CD4-positive, alpha-beta T cell (primary cell): Measurements from ENCODE around the gene TMPRSS11E. TPM values are rescaled to one million over a fixed set of nuclear protein-coding genes. Genes with fewer than 3 reads are reported as not detected.

Source experiments
- ATAC-seq: fragments of 200-7000 bp; cut with Tn5 transposase; one replicate; pipeline ENCODE4 v1.10.0; 2022; ENCODE audit warnings: mild to moderate bottlenecking; ENCODE audit not compliant: poor library complexity
- CTCF ChIA-PET: fragments of 350-600 bp; sonication (Branson Sonifier 250); formaldehyde crosslinking; loops from one replicate; lab custom pipeline; 2021; ENCODE audit warnings: antibody characterized with exemption, inconsistent platforms; lab: Charles Lee
- POLR2A ChIA-PET: fragments of 350-600 bp; sonication (Branson Sonifier 250); formaldehyde crosslinking; loops from one replicate; lab custom pipeline; 2021; ENCODE audit warnings: antibody characterized with exemption, inconsistent platforms; lab: Charles Lee
- DNase-seq, 14 experiments: peaks; one replicate each; pipeline ENCODE4 v3.0.0-alpha.2; 2013 to 2020; ENCODE audit warnings: mixed read lengths in 2 of 14
- H3K27ac ChIP-seq, 2 donors: one replicate each; pipeline versions ENCODE4 v1.5.1 to v1.7.0; 2013; ENCODE audit warnings: low read length in 2 of 2, low read depth in 1 of 2, mild to moderate bottlenecking in 1 of 2
- H3K27me3 ChIP-seq, 2 experiments: 1 replicate in 1 of 2; 2 replicates in 1 of 2; pipeline versions ENCODE4 v1.6.1 to v1.7.0; 2013; ENCODE audit warnings: low read length in 2 of 2, control low read depth in 1 of 2, mild to moderate bottlenecking in 1 of 2, moderate library complexity in 1 of 2; ENCODE audit not compliant: insufficient read depth in 2 of 2, control insufficient read depth in 1 of 2
- H3K36me3 ChIP-seq: one replicate; pipeline ENCODE4 v1.6.1; 2013; ENCODE audit warnings: low read length, control low read depth; ENCODE audit not compliant: insufficient read depth
- H3K4me1 ChIP-seq: one replicate; pipeline ENCODE4 v1.6.1; 2013; ENCODE audit warnings: low read length, control low read depth; ENCODE audit not compliant: insufficient read depth
- H3K4me3 ChIP-seq: one replicate; pipeline ENCODE4 v1.5.1; 2013; ENCODE audit warnings: mild to moderate bottlenecking, low read length, moderate library complexity
- H3K9me3 ChIP-seq, 2 experiments: 1 replicate in 1 of 2; 2 replicates in 1 of 2; pipeline versions ENCODE4 v1.6.1 to v1.7.0; 2013; ENCODE audit warnings: low read length in 2 of 2, mild to moderate bottlenecking in 2 of 2, control low read depth in 1 of 2, moderate library complexity in 1 of 2; ENCODE audit not compliant: control insufficient read depth in 1 of 2, insufficient read depth in 1 of 2
- H3K27ac Mint-ChIP-seq: one replicate; pipeline ENCODE4 v1.8.0; 2020; ENCODE audit warnings: mixed read lengths
- H3K27me3 Mint-ChIP-seq: one replicate; pipeline ENCODE4 v1.8.0; 2021; ENCODE audit warnings: mixed read lengths
- H3K36me3 Mint-ChIP-seq: one replicate; pipeline ENCODE4 v1.8.0; 2021; ENCODE audit warnings: low read depth, mixed read lengths
- H3K4me1 Mint-ChIP-seq: one replicate; pipeline ENCODE4 v1.8.0; 2021; ENCODE audit warnings: low read depth, mixed read lengths
- H3K4me3 Mint-ChIP-seq: one replicate; pipeline ENCODE4 v1.8.0; 2020; ENCODE audit warnings: mild to moderate bottlenecking, mixed read lengths
- H3K9me3 Mint-ChIP-seq: one replicate; pipeline ENCODE4 v1.8.0; 2020; ENCODE audit warnings: mixed read lengths
- intact Hi-C, 2 experiments: fragments of 100-400 bp; cut with DNase I in 1 of 2; cut with micrococcal nuclease in 1 of 2; formaldehyde crosslinking; loops; one replicate each; pipeline versions ENCODE4 v1.15.1 to v1.9.0; 2023 to 2025; cut with DNase I, micrococcal nuclease
- total RNA-seq, 174 experiments: library from RNA in 2 of 174; stranded (reverse) in 2 of 174; gene quantifications; one replicate each; pipeline ENCODE4 v1.2.3 and lab custom pipeline; 2021 to 2026
- TF ChIP-seq, protein P1 (sequence below): fragments of 200-600 bp; IDR thresholded peaks from one replicate; pipeline ENCODE4 v1.8.0; 2022; ENCODE audit warnings: antibody characterized with exemption, mild to moderate bottlenecking

The TMPRSS11E gene
- total RNA-seq, 2 experiments from 2014 or later: not detected

DNA sequence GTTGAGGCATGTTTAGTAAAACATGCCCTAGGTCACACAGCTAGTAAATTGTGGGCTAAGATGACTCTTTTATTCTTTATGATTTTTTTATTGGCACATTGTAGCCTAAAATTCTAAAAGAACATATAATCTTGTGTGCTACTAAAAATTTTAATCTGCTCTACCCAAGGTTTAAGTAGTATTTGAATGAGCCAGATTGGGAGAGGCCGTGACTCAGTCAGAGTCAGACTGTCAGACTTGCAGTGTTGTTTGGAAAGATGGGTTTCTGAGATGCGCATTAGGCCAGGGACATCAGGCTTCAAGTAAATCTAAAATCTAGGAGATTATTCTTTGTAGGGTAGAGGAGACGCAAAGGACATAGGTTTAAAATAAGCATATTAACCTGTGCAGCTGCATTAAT is 30.7 kb upstream of the TMPRSS11E start:
- CTCF ChIA-PET: no interaction called here

DNA sequence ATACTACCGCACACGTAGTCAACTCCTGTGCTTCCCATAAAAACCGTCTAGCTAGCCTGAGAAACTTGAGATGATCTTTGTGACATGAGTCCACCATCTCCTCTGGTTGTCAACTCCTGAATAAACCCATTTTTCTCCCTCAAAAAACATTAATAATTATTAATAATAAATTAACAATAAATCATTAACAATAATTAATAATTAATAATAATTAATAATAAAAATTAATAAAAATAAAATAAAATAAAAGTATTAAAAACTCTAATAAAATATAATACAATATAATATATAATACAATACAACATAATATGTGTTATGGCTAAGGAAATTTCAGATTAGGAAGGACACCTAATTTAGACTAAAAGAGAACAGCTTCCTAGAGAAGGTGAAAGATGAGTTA is 20.7 kb upstream of the TMPRSS11E start:
- H3K9me3 ChIP-seq: no peaks in the 10 kb centered on the region
- Mint-ChIP-seq H3K27ac (no peak overlapping the region), H3K4me1 (no peaks in the 10 kb centered on the region), H3K36me3 (no peaks in the 10 kb centered on the region), H3K27me3 (no peaks in the 10 kb centered on the region), H3K9me3 (peaks cover 3% of the 10 kb centered on the region), H3K4me3 (no peak overlapping the region)
- ATAC-seq (no peak), DNase-seq (no peak)
- TF ChIP-seq, protein P1, sequence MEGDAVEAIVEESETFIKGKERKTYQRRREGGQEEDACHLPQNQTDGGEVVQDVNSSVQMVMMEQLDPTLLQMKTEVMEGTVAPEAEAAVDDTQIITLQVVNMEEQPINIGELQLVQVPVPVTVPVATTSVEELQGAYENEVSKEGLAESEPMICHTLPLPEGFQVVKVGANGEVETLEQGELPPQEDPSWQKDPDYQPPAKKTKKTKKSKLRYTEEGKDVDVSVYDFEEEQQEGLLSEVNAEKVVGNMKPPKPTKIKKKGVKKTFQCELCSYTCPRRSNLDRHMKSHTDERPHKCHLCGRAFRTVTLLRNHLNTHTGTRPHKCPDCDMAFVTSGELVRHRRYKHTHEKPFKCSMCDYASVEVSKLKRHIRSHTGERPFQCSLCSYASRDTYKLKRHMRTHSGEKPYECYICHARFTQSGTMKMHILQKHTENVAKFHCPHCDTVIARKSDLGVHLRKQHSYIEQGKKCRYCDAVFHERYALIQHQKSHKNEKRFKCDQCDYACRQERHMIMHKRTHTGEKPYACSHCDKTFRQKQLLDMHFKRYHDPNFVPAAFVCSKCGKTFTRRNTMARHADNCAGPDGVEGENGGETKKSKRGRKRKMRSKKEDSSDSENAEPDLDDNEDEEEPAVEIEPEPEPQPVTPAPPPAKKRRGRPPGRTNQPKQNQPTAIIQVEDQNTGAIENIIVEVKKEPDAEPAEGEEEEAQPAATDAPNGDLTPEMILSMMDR: no peak
- ChIA-PET CTCF (no interaction called here), POLR2A (no interaction called here)
- H3K36me3 ChIP-seq: no peaks in the 10 kb centered on the region
- H3K27me3 ChIP-seq: no peaks in the 10 kb centered on the region
- no peaks in the 10 kb centered on the region for H3K4me1 ChIP-seq
- H3K27ac ChIP-seq: no peak overlapping the region
- no peak overlapping the region for H3K4me3 ChIP-seq
- intact Hi-C loops: no loop called here

More for the DNA sequence above, 30.7 kb upstream of the TMPRSS11E start:
- TF ChIP-seq, protein P1: no peak
- H3K27me3 Mint-ChIP-seq: no peaks in the 10 kb centered on the region
- no peak overlapping the region for H3K27ac Mint-ChIP-seq
- no peaks in the 10 kb centered on the region for H3K36me3 ChIP-seq
- no peak for DNase-seq
- no peak overlapping the region for H3K27ac ChIP-seq
- no peaks in the 10 kb centered on the region for H3K4me1 ChIP-seq
- ATAC-seq: no peak
- H3K4me3 Mint-ChIP-seq: no peak overlapping the region
- H3K4me1 Mint-ChIP-seq: no peaks in the 10 kb centered on the region
- intact Hi-C loops: no loop called here
- H3K27me3 ChIP-seq: no peaks in the 10 kb centered on the region
- POLR2A ChIA-PET: no interaction called here
- H3K9me3 ChIP-seq: peaks cover 0 to 6% of the 10 kb centered on the region in 2 experiments
- H3K9me3 Mint-ChIP-seq: no peaks in the 10 kb centered on the region
- no peak overlapping the region for H3K4me3 ChIP-seq
- H3K36me3 Mint-ChIP-seq: no peaks in the 10 kb centered on the region

DNA sequence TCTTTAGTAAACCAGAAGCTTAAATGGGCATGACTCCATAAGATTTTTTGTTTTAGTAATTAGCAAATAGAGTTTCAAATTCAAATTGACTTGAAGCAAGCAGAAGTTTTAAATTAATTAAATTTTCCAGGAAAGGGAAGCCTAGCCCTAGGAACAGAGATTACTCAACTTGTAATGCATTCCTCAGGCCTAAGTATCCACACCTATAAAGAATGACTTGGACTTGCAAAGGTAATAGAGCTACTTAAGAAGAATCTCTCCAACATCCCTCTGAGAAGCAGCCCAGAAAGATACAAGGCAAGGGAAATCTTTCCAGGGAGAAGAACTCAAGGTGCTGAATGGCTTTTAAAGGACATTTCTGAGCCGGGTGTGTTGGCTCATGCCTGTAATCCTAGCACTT is 16.9 kb upstream of the TMPRSS11E start:
- Histone ChIP-seq H3K4me1 (no peaks in the 10 kb centered on the region), H3K27ac (no peak overlapping the region), H3K27me3 (no peaks in the 10 kb centered on the region), H3K4me3 (no peak overlapping the region), H3K9me3 (peaks cover 0 to 4% of the 10 kb centered on the region in 2 experiments), H3K36me3 (no peaks in the 10 kb centered on the region)
- Mint-ChIP-seq H3K36me3 (no peaks in the 10 kb centered on the region), H3K4me1 (peaks cover 13% of the 10 kb centered on the region), H3K9me3 (peaks cover 2% of the 10 kb centered on the region), H3K27me3 (no peaks in the 10 kb centered on the region), H3K27ac (no peak overlapping the region), H3K4me3 (no peak overlapping the region)
- ChIA-PET POLR2A (no interaction called here), CTCF (no interaction called here)
- intact Hi-C loops: no loop called here
- TF ChIP-seq, protein P1: no peak
- ATAC-seq: no peak
- no peak for DNase-seq
